Measurements from ENCODE around the gene ZNF280B.
"Not testable (repeated sequence)": the region's sequence is repeated elsewhere in the genome, so short reads cannot be mapped to it uniquely, and the experiment has no call there.

DNA sequence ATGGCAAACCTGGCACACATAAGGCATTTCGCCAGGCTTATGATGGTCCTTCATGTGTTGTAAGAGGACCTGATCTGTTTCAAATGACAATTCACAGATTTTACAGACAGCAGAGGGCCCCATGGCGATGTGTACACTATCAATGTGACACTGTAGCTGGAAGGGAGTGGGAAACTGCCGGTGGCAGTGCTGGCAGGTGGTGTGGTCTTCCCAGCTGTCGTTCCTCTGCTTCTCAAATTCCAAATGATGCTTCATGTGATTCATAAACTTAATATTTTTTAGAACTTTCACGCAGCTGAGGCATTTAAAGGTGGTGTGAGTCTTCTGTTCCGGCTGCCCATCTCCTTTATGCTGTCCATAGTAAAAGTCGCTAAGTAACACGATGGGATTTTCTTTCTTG lies 5.9 kb upstream of the ZNF280B start:
- not testable (repeated sequence) for TF ChIP-seq SMC3 (conservative IDR thresholded peaks at IDR 0.05; ENCODE audit: poor library complexity); RAD21 (conservative IDR thresholded peaks at IDR 0.05); EZH2 (IDR thresholded peaks at IDR 0.05; ENCODE audit: borderline replicate concordance, insufficient read depth, low read length, poor library complexity, severe bottlenecking)
- TF ChIP-seq, protein P1, sequence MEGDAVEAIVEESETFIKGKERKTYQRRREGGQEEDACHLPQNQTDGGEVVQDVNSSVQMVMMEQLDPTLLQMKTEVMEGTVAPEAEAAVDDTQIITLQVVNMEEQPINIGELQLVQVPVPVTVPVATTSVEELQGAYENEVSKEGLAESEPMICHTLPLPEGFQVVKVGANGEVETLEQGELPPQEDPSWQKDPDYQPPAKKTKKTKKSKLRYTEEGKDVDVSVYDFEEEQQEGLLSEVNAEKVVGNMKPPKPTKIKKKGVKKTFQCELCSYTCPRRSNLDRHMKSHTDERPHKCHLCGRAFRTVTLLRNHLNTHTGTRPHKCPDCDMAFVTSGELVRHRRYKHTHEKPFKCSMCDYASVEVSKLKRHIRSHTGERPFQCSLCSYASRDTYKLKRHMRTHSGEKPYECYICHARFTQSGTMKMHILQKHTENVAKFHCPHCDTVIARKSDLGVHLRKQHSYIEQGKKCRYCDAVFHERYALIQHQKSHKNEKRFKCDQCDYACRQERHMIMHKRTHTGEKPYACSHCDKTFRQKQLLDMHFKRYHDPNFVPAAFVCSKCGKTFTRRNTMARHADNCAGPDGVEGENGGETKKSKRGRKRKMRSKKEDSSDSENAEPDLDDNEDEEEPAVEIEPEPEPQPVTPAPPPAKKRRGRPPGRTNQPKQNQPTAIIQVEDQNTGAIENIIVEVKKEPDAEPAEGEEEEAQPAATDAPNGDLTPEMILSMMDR (IDR thresholded peaks at IDR 0.05; ENCODE audit: poor library complexity, severe bottlenecking) = not testable (repeated sequence)

Data from neural cell (in vitro differentiated cells).